GM03348 (cell line): ENCODE data around the gene FRMPD4.

ENCODE experiments used
- DNase-seq: peaks from one replicate; pipeline ENCODE4 v3.0.0; 2012; ENCODE audit warnings: low spot score

Gene FRMPD4

DNA sequence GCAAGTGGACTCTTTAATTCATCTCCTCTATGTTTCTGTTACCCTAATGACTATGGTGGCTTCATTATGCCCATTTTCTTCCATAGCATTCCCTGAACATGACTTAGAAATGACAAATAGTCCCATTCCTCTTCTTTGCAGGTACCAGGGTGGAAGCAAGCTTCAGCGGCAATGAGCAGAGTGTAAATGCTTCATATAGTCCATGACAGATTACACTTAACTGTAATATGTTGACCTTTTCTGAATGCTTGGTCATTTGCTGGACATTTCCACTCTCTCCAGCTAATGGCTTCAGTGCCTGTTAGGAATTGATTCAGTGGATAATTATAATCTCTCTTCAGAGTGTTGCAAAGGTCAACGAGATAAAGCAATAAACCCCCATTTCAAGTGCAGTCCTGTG, 523.2 kb downstream of the FRMPD4 start:
- DNase-seq: no peak

DNA sequence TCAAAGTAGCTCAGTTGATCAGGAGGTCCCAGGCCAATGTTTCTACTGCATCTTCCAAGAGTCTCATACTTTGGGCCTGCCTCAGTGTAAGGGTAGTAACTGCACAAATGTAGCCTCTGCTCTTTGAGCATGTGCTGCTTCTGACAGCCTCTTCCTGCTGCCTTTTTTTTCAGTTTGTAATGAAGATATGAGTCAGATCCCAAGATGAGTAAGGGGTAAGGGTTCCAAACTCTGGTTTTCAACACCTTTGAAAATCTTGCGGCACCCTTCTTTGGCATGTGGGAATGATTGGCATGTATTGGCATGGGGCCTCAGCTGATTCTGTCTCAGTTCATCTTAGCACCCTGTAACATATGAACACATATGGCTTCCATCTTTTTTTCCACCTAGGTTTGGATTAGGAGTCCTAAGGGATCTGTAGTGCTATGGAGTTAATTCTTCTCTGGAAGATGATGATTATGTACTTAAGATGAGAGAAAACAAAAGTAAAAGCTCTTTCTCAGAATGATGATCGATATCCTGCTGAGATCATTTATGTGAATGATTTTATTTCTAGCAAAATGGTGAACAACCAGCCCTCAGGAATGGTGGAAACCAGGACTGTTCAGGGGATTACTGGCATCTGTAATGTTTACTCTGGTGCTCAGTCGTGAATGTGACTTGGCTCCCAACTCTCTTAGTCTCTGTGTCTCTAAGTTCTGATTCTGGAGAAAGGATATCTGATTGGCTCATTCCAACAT, 534.3 kb downstream of the FRMPD4 start:
- DNase-seq: peak; percentile 9

DNA sequence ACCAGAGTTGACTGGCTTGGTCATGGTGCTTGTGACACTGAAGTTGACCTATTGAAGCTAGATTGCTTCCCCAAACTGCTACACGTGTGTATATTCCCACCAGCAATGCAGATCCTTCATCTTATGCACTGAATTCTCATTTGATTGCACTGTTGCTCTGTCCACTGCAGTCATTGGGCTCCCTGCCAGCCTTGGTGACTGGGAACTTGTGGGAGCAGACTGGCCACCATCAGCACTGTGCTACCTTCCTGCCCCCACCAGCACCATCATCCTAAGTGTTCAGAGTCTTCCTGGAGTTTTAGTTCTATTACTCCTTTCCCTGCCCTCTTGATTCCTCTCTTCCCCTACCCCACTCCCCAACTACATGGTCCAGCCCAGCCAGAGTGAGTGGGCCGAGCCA, 535.2 kb downstream of the FRMPD4 start:
- no peak for DNase-seq

DNA sequence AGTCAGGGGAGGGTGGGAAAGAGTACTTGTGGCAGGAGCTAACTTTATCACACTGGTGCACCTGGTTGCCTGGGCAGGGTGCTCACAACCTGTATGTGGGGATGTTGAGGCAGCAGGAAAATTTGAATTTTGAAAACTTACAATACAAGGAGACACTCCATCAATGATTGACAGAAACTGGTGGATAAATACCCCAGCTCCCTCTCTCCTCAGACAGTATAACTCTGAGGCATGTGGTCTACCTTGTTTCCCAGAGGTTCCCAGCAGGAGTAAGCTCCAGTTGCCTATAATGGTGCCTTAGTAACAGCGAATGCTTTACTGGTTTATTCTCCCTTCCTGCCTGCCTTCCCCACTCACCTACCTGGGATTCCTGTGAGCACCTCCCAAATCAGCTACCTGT, 541.2 kb downstream of the FRMPD4 start:
- no peak for DNase-seq

DNA sequence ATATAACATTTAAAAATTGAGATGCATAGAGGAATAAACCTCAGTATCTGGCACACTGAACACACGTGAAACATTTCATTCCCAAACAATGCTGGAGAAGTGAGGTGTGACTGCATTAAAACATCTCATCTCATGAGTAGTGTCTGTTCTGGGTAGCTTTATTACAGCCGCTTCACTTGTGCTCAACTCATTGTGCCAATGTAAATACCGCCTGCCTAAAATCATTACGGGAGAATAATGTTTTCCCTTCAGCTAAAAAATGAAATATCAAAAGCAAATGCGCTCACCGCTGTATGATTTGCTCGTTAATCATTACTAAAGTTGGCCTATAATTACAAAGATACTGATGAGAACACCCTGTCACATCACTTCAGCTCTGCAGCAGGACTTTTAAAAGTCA, 542.8 kb downstream of the FRMPD4 start:
- DNase-seq: no peak

DNA sequence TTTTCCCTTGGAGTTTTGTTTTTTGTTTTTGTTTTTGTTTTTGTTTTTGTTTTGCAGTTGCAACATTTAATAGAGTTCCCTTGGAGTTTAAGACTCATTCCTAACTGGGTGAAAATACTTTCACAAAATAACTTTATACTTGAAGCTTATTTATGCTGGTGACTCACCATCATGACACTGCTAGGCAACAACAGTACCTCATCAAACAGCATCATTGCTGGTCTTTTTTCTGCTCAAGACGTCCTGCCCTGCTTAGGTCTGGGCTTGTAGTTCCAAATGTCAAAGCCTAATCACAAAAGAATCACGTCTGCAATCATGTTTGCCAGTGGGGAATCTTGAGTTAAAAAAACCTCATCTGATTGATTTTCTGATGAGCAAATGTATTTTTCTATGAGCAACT, 547.3 kb downstream of the FRMPD4 start:
- DNase-seq: peak; percentile 4

DNA sequence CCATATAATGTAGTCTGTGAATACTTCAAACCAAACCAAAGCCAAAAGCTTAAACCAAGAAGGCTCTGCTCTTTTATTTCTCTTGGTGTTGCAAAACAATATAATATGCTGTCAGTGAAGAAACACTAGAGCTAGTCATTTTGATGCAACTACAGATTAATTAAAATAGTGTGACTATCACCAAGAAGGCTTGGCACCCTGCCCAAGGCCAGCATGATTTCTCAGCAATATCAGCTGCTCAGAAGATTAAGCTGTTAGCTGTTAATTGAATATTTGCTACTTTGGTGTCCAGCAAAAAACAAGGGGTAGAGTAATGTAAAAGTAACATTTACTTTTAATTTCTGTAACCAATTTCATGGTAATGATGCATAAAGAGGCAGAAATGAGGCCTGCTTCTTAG, 548.1 kb downstream of the FRMPD4 start:
- no peak for DNase-seq

DNA sequence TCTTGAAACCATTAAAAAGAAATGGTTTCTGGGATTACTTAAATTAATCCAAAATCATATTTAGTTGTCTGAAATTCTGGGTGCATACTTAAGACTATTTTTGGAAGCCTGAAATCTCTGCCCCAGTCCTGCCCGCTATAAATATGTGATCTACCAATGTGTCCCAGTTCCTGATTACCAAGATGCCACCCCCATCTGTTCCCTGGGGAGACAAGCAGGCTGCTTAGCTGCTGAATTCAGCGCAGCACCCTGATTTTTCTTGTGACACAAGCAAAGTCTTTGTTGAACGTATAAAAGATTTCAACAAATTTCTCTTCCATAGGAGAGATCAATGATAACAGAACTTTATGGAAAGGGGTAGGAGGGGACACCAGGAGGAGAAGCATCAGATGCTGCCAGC, 552.4 kb downstream of the FRMPD4 start:
- no peak for DNase-seq

DNA sequence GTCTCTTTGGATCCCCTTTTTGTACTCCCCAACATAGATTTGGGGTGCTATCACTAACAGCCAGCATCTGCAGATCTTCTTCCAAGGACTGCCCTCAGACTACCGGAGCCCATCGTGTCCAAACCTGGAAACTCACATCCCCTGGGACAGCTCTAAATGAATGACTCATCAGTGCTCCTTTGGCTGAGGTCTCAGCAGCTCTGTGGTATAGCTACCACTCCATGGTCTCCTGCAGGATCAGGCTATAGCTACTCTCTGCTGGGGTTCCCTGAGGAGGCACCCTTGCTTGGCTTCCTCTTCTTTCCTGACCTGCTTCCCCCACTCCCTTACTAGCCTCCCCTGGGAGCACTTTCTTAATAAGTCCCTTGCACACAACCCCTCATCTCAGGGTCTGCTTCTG, 555.5 kb downstream of the FRMPD4 start:
- DNase-seq: no peak

DNA sequence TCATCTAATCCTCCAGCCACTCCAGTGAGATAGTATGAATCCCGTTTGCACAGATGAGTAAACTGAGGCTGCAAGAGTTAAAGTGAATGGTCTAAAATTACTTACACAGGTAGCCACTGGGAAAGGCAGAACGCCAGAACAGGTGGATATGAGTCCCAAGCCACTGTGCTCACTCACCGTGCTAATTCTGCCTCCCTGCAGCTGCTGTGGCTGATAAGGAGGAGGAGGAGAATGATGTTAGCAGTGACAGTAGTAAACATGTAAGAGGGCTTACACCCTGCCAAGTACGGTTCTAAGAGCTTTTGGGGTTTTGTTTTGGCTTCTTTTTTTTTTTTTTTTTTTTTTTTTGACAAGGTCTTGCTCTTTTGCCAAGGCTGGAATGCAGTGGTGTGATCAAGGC, 562.5 kb downstream of the FRMPD4 start:
- DNase-seq: no peak

DNA sequence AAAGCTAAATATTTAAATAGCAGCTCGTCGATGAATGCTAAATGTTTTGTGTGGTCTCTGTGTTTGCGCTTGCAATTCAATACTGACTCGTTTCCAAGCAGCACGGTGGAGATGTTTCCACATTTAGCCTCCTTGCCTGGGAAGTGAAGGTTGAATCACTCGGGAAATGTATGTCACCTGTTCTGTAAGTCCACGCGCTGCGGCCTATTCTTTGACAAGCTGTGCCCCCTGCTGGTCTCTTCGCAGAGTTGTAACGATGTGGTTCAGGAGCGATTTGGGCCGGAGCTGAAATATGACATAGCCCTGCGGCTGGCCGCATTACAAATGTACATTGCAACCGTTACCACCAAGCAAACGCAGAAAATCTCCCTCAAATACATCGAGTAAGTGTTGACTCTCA, 563.4 kb downstream of the FRMPD4 start:
- peak; percentile 43 for DNase-seq

DNA sequence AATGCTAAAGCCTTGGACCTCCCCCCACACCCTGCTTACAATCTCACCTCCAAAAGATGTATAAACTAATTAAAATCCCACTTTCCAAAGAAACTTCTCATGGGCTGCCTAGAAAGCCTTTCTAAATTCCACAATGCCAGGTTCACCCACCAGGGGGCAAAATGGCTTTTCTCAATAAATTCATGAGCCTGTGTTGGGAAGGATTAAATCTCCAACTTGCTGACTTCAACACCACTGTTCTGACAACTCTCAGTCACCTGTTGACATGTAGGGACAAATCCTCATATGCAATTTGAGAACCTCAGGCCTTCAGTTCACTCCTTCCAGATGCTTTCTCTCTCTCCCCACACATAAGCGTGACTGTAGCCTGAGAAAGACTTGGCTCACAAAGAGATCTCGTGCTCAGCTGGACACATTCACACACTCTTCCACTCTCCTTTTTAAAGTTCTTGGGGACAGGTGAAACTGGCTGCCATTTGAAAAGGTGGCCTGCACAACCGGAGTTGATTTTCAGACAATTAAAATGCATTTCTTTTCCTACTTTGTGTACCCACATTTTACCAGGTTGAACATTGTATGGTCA, 564.3 kb downstream of the FRMPD4 start:
- DNase-seq: no peak

DNA sequence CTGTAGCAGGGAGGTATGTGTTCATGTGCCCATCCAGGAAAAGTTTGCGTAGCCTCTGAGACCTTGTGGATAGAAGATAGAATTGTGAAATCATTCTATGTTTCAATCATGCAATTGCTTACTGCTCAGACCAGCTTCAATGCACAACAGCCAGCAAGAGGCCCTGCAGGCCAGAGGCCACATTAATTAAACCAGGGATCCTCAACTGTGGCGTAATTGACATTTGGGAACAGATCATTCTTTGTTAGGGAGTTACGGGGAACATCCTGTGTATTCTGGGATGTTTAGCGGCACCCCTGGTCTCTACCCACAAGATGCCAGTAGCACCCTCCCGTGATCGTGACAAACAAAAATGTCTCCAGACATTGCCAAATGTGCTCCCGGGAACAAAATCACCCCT, 566.4 kb downstream of the FRMPD4 start:
- no peak for DNase-seq

DNA sequence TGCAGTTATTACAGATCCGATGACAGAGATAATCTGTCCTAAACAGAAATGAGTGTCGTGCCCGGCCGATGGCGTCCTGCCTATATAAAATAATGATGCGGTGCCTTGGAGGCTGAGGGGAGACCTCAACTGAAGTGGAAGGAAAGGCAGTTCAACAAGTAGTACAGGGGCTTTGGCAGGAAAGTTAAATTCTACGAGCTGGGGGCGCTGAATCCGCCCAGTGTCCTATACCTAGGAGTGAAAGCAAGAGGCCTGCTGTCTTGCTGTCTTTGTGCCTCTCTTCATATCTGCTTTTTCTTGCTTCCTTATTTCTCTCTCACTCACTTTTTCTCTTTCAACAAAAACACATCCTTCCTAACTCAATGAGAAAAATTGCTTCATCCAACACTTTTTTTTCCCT, 570.8 kb downstream of the FRMPD4 start:
- no peak for DNase-seq

DNA sequence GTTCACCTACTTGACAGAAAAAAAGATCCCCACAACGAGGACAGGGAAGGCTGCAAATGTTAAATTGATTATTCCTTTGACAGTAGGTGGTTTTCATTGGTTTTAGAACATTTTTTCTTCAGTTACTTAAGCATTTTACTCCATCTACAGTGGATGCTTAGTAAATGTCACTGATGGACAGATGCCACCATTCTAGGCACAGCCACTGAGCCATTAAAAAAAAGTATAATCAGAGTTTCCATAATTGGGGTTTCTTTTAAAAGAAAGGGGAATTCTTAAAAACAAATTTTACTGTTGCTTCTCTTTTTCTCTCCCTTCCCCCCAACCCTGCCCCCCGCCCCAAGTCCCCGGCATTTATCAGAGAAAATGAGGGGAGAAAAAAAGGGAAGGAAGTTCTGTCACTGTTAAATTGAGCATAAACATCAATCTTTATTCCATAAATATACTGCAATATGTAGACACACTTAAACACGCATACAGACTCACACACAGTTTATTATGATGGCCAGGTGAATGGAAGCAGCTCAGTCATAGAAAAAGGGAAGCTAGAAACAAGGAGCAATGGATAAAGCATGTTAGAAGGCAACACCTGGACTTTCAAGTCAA, 573.3 kb downstream of the FRMPD4 start:
- DNase-seq: no peak

DNA sequence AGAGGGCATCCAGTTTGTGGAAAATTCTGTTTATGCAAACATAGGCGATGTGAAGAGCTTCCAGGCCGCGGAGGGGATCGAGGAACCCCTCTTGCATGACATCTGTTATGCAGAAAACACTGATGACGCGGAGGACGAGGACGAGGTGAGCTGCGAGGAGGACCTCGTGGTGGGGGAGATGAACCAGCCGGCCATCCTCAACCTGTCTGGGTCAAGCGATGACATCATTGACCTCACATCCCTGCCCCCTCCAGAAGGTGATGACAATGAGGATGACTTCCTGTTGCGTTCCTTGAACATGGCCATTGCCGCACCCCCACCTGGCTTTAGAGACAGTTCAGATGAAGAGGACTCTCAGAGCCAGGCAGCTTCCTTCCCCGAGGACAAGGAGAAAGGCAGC, 578.3 kb downstream of the FRMPD4 start:
- DNase-seq: no peak

DNA sequence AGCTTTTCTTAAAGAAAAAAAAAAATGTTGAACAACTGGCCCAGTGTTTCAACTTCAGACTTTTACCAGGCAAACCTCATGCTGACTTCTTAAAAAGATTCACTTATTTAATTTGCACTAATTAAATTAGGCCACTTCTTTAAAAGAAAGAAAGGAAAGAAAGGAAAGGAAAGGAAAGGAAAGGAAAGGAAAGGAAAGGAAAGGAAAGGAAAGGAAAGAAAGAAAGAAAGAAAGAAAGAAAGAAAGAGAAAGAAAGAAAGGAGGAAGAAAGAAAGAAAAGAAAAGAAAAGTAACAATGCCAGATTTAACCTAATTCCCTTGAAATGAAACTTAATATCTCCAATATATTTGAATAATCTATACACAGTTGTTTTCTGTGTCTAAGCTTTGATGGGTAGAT, 581.6 kb downstream of the FRMPD4 start:
- no peak for DNase-seq

DNA sequence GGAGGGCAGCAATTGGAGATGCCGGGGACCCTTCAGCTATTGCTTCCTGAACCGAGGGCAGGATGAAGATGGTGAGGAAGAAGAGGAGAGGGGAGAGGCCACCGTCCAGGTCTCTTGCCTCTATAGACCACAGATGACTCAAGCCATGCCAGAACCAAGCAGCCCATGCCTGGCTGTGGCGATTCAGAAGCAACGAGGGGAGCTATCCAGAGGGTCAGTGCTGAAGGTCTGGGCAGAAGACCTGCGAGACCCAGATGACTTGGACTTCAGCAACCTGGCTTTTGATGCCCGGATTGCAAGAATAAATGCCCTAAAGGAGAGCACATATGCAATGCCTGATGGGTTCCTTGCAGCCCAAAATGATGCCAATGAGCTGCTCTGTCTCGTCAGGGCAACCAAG, 582.8 kb downstream of the FRMPD4 start:
- no peak for DNase-seq

DNA sequence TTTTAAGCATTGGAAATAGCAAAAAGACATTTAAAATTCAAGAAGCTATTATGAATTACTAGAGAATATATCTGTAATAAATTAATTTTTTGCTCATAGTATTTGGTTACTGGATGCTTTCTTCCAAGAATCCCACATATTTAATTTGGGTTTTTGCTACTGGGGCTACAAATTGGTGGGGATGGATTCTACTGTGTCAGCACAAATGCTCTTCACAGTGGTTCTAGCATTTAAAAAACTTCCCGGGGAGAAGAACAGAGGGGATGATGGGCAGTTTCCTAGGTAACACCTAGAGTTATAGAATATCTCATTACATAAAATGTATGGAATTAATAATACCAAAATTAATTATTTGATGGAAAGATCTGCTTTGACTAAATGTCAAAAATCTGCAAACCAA, 584.0 kb downstream of the FRMPD4 start:
- no peak for DNase-seq

DNA sequence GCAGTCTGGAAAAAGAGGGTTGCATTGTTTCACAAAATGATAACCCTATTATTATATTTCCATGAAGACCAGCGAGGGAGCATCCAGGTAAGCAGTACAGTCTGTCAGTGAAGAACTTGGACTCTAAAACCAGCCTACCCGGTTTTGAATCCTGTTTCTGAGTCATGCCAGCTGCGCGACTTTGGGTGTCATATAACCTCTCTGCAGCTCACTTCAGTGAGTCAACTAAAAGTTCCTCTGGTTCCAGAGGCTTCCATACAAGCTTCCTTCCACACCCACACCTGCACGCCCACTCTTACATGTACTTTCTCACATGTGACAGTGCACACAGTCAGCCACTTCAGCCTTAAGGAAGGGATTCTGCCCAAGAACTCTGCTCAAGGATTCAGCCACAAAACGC, 603.1 kb downstream of the FRMPD4 start:
- no peak for DNase-seq

DNA sequence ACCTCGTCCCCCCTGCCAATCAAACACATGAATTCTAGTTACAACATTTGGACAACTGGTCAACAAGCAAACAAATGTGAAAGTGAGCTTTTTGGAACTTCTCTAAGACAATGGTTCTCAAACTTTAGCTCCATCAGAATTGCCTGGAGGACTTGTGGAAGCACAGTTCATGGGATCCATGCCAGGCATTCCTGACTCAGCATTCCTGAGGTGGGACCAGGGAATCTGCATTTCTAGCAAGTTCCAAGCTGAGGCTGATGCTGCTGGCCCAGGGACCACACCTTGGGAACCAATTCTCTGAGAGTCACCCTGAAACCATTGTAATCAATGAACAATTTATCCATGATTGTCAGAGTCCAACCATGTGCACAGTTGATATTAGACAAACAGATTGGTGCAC, 609.2 kb downstream of the FRMPD4 start:
- no peak for DNase-seq

DNA sequence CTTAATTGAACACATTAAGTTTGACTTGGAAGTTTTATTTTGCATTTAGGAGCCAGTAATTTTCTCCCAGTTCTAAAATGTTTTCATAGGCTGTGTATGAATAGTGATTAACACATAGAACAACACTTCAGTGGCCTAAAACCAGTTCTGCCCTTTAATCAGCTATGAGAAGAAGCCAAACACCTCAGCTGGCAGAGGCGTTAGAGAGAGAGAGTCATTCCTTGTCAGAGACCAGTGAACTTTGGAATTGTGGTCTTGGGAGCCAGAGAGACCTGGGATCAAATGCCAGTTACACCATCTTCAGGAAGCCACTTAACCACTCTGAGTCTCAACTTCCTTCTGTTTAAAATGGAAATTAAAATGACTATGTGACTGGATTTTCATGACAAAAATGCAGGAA, 613.6 kb downstream of the FRMPD4 start:
- DNase-seq: no peak

DNA sequence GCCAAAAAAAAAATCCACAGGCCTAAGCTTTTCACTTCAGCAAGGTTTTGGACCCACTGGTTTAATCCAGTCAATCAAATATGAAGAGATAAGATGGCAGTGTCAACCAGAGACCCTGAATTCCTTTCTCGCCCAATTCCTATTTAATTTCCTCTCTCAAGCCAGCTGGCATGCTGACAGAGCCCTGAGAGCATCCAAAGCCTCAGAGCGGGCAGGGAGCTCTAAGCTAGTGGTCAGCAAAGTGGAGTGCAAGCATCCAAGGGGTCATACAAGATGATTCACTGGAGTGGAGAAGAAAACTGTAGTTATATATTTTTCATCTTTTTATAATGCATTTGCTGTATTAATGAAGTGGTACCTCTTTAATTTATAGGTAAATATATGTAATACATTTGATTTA, 615.1 kb downstream of the FRMPD4 start:
- DNase-seq: no peak

DNA sequence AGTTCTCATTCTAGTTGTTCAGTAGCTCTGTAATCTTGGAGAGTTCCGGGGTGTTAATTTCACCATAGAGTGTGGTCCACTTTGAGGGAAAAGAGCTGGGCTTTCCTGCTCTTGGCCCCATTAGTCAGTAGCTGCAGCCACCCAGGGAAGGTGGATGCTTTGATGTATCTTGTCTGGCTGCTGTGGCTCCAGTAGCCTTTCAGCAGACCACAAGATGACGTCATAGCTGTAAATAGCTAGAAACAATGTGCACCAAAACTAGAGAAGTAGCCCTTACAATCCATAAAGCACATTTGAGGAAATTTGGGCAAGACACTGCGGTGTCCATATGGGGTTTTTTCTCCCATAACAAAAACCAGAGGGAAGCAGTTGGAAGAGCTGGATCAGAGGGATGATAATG, 620.0 kb downstream of the FRMPD4 start:
- DNase-seq: no peak
